Stimulated activated CD8-positive, alpha-beta memory T cell treated with anti-CD3 and anti-CD28 coated beads, Interleukin-4, amount 100 ng/mL, for 1 hour (primary cell): Measurements from ENCODE around the gene ACBD4.

Experiments
- DNase-seq, 2 donors: peaks; one replicate each; pipeline ENCODE4 v3.0.0-alpha.2; 2020; ENCODE audit warnings: low read depth in 2 of 2, low spot score in 1 of 2

Gene ACBD4, protein sequence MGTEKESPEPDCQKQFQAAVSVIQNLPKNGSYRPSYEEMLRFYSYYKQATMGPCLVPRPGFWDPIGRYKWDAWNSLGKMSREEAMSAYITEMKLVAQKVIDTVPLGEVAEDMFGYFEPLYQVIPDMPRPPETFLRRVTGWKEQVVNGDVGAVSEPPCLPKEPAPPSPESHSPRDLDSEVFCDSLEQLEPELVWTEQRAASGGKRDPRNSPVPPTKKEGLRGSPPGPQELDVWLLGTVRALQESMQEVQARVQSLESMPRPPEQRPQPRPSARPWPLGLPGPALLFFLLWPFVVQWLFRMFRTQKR

GRCh38 chr17:45135192-45135977, at the start of gene ACBD4:
Gene ACBD4, plus strand, starts transcription at chr17:45135687. Its CDS starts 458 bp downstream, at chr17:45136145.
- DNase-seq, result peak; percentile 96

DNA sequence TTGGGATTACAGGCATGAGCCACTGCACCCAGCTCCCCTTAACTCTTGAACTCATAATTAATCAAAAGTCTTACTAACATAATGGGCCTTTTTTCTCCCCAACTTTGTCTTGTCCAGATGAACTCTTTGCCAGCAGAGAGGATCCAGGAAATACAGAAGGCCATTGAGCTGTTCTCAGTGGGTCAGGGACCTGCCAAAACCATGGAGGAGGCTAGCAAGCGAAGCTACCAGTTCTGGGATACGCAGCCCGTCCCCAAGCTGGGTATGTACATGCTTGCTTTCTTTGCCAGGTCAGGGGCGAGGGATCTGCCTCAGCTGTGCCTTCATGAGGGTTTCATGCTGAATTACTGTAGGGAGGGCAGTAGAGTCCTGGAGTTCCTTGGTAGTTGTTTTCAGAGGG, 49.1 kb upstream of the ACBD4 start:
- DNase-seq, result no peak

DNA sequence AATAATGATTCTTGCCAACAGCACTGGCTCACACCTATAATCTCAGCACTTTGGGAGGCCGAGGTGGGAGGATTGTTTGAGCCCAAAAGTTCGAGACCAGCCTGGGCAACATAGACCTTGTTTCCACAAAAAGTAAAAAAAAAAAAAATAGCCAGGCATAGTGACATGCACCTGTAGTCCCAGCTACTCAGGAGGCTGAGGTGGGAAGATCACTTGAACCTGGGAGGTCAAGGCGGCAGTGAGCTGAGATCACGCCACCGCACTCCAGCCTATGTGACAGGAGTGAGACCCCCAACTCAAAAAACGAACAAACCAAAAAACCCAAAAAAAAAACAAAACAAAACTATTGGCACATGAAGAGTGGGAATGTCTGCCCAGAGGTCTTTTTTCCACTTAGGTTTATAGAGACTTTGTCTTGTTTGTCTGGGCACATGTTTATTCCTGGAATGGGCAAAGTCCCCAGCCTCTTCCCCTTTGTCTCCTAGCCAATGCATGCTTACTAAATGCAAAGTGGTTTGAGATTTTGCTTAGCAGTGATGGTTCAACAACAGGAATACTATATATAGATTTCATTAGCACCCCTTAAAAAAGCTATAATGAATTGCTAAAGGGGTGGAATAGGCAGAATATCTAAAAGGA, 48.5 kb upstream of the ACBD4 start:
- DNase-seq, result no peak

GRCh38 chr17:45087504-45087975, 47.9 kb upstream of the ACBD4 start:
- DNase-seq, result no peak

- no peak for DNase-seq
These were observed 47.5 kb upstream of the ACBD4 start for GRCh38 chr17:45087978-45088377.

- no peak for DNase-seq
These were observed 46.7 kb upstream of the ACBD4 start for GRCh38 chr17:45088741-45089140.

DNA sequence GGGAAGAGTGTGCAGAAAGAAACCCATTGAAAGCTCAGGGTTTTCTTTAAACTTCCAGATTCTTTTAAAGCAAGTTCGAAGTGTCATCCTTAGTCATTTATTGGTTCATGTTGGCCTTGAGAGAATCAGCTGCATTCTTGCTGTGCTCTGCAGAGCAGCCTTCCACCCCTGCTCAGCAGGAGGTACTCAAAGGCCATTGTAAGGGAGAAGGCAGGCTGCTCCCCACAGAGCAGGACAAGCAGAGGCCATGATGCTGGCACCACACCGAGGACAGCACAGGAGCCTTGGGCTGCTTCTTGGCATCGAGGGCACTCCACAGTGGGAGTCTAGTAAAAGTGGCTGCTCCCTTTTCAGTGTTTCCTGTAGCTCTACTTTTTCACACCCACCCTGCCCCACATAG, 44.8 kb upstream of the ACBD4 start:
- DNase-seq, result no peak

DNA sequence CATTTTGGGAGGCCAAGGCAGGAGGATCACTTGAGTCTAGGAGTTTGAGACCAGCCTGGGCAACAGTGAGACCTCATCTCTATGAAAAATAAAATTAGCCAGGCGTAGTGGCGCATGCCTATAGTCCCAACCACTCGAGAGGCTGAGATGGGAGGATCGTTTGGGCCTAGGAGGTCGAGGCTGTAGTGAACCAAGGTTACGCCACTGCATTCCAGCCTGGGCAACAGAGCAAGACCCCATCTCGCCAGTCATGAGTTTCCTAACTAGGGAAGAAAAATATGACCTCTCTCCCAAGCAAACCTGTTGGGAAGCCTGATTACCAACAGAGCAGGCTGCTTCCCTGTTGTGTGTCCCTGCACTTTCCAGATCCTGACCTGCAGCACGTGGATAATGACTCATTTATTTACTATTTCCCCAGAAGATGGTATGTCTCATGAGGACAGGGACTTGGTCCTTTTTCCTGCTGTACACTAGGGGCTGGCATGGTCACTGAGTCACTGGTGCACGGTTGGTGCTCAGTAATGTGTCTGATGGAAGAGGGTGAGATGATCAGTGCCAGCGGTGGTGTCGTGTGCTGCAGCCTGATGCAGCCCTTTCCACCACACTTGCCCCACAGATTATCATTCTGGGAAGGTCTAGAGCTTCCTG, 43.6 kb upstream of the ACBD4 start:
- no peak for DNase-seq

DNA sequence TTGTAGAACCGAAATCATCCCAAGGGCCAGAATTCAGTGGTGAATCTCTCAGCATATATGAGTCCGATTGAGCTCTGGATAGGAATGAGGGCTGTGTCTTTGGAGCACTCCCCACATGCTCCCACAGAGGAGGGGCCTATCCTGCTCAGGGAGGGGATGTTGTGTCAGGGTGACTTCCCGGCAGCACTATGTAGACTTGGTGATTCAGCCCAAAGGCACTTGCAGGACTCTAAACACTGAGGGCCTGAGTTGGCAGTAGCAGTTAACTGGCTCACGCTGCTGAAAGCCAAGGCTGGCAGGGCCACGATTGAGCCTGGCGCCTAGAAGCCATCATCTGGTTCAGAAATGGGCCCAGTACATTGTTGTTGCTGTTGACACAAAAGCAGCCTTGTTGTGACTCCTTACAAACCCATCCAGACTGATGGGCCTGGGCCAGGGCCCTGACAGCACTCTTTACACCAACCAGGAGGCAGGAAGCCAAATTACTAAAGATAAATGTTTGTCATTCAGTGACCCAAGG, 42.5 kb upstream of the ACBD4 start:
- no peak for DNase-seq

GRCh38 chr17:45093444-45094110, 41.9 kb upstream of the ACBD4 start:
- DNase-seq, result no peak

DNA sequence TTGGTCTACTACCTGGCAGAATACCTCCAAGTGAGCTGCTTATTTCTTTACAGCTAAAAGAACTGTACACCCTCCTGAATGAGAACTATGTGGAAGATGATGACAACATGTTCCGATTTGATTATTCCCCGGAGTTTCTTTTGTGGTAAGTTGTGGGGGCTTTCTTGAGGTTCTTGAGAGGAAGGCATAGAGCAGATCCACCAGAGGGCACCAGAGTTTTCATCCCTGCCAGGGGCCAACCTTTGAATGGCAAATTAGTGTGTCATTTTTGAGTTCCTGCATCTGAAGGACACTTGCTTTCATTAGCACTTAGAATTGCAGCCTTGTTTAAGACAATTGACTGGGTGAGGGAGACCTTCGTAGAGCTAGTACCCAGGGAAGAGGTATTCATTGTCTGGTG, 39.3 kb upstream of the ACBD4 start:
- DNase-seq, result no peak

DNA sequence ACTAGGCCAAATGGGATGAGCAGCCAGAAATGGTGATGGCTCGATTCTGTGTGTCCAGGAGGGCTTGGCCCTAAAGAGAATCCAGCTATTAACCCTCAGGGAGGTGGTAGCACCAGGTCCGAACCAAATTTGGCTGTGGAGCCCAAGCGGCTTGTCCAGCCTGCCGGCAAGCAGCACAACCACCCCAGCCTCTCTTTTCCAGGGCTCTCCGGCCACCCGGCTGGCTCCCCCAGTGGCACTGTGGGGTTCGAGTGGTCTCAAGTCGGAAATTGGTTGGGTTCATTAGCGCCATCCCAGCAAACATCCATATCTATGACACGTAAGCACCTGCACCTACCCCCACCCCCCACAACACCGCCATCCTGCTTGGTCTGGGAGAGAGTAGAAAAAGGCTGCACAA, 38.6 kb upstream of the ACBD4 start:
- no peak for DNase-seq

- DNase-seq, result no peak
These were observed 37.2 kb upstream of the ACBD4 start for GRCh38 chr17:45098081-45098868.

DNA sequence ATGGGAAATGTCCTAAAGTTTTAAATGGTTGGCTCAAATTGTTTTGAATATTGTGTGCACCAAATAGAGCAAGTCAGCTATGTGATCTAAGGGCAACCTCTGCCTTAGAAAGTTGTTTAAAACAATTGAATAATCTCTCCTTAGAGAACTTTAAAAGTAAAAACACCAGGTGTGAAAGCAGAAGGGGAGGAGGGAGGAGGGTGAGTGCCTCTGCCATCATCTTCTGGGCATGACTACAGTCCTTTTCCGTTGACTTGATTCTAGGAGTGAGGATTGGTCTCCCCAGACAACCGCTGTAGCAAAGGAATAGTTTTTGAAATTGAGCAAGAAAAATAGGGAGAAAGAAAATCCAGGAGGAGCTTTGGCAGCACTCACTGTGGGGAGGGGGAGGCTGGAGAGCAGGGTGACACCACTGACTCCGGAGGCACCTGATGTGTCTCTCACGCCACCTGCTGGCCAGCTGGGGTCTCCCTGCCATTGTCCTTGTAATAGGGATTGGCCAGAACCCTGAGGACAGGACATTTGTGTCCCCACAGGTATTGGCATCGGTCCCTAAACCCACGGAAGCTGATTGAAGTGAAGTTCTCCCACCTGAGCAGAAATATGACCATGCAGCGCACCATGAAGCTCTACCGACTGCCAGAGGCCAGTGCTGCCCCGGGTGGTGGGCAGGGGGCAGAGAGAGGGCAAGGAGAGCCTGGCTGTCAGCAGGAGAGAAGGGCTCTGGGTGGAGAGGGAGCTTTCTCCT, 36.4 kb upstream of the ACBD4 start:
- peak; percentile 41 to 53 for DNase-seq

DNA sequence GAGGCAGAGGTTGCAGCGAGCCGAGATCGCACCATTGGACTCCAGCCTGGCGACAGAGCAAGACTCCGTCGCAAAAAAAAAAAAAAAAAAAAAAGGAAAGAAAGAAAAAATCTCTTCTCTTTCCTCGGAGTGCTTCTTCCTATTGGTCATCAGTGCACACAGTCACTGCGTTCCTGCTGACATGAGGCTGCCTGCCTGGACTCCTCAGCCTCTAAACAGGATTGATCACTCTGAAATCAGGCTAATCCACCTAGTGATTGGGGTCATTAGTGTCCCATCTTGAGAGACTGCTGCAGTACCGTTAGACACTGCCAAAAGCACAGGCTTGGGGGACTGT, 34.0 kb upstream of the ACBD4 start:
- no peak for DNase-seq

DNA sequence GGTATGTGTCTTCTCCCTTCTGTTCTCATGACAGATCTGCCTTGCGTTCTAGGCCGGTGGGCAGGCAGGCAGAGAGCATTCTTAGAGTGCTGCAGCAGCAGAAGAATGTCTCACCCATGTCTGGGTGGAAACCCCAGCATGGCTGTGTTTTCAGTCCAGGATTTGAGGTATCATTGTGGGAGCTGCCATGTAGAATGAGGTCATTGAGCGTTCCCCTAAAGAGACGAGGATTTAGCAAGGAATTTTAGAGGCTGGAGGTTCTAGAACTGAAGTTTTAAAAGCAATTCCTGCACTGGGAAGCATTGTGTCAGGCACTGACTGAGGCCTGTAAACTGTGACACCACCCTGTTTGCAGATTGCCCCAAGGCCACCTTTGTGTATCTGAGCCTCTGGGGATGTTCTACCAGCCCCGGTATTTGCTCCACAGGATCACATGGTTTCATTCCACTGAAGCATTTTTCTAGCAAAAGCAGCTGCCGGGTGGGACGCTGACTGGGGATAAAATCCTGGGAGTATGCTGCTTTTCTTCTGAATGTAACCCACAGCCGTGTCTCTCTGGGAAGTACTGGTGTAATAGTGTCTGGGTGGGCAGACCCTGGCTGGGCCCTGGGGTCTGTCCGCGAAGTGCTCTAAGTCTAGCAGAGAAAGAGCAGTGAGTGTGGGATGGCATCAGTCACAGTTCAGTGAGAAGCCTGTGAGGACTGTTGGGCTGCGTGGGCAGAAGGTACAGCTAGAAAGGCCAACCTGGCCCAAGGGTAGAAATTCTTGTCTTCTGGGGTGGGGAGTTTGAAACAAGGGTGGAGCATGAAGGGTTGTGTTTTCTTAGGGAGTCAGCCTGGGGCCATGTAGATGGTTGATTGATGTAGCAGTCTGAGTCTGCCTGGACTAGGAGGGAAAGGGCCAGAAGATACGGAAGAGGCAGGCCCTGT, 33.3 kb upstream of the ACBD4 start:
- no peak for DNase-seq

- no peak for DNase-seq
These were observed 32.6 kb upstream of the ACBD4 start for GRCh38 chr17:45102856-45103255.

GRCh38 chr17:45103269-45103795, 32.2 kb upstream of the ACBD4 start:
- no peak for DNase-seq
